Kidney (tissue), 14 donors: Measurements from ENCODE around the gene FSTL5. TPM values are rescaled to one million over a fixed set of nuclear protein-coding genes. Genes with fewer than 3 reads are reported as not detected.

Experiments used
- DNase-seq, 5 donors: peaks; one replicate each; pipeline ENCODE4 v3.0.0-alpha.2; 2013 to 2020
- FAIRE-seq: peaks from 2 replicates; lab custom pipeline; 2012; peaks lifted over from hg19 to GRCh38; lab: Jason Lieb, UNC
- H3K27ac ChIP-seq, 2 donors: one replicate each; pipeline ENCODE4 v1.7.0; 2013; ENCODE audit warnings: low read depth in 2 of 2, low read length in 2 of 2, inconsistent platforms in 1 of 2
- H3K27me3 ChIP-seq: one replicate; pipeline ENCODE4 v1.7.1; 2013; ENCODE audit warnings: low read length, inconsistent platforms; ENCODE audit not compliant: control insufficient read depth, insufficient read depth
- H3K36me3 ChIP-seq, 3 donors: one replicate each; pipeline versions ENCODE4 v1.7.0 to v1.7.1; 2013; ENCODE audit warnings: low read length in 3 of 3, control low read depth in 1 of 3, inconsistent platforms in 1 of 3; ENCODE audit not compliant: insufficient read depth in 3 of 3, control insufficient read depth in 2 of 3
- H3K4me1 ChIP-seq, 3 donors: one replicate each; pipeline versions ENCODE4 v1.7.0 to v1.7.1; 2013; ENCODE audit warnings: low read length in 3 of 3, inconsistent platforms in 1 of 3, low read depth in 1 of 3; ENCODE audit not compliant: control insufficient read depth in 2 of 3, insufficient read depth in 2 of 3
- H3K4me3 ChIP-seq, 3 donors: one replicate each; pipeline versions ENCODE4 v1.7.0 to v1.8.1; 2013; ENCODE audit warnings: low read length in 3 of 3, control low read depth in 1 of 3, inconsistent platforms in 1 of 3
- H3K9ac ChIP-seq, 3 donors: one replicate each; pipeline versions ENCODE4 v1.7.0 to v1.7.1; 2013; ENCODE audit warnings: low read length in 3 of 3, control low read depth in 1 of 3, inconsistent platforms in 1 of 3
- H3K9me3 ChIP-seq, 3 donors: one replicate each; pipeline versions ENCODE4 v1.7.0 to v1.7.1; 2013; ENCODE audit warnings: low read length in 3 of 3, control low read depth in 1 of 3, inconsistent platforms in 1 of 3; ENCODE audit not compliant: control insufficient read depth in 2 of 3, insufficient read depth in 1 of 3
- intact Hi-C: fragments of 100-400 bp; cut with DNase I; formaldehyde crosslinking; loops from one replicate; pipeline ENCODE4 v1.11.1; 2022
- polyA plus RNA-seq: library from polyadenylated mRNA; stranded (reverse); fragments of 350-450 nt; fragmentation: Illumina TruSeq; extraction: RNeasy Lipid Tissue Mini Kit (QIAGEN cat#74804); gene quantifications from one replicate; pipeline ENCODE4 v1.2.3, GENCODE V29; 2014; ENCODE audit warnings: low read depth, low replicate concordance; ENCODE audit not compliant: insufficient read depth
- total RNA-seq: library from RNA; stranded (reverse); fragmentation: NEBNext Ultra II Directional; extraction: Animal tissue kit (Norgen Biotek cat#: 25700); gene quantifications from one replicate; pipeline ENCODE4 v1.2.1, GENCODE V29; 2021
- TF ChIP-seq, protein P1 (sequence below): IDR thresholded peaks from 3 replicates; pipeline ENCODE4 v1.5.1; 2012; ENCODE audit warnings: mild to moderate bottlenecking, moderate library complexity, borderline replicate concordance; ENCODE audit not compliant: insufficient read depth; ENCODE audit errors: extremely low read depth
- donor health status: control.
- donor health status: control.
- donor health status: control.
- donor health status: control.
- donor health status: control.
- donor health status: DM: yes; HTN: yes; CAD: no.
- donor health status: Normal renal cell carcinoma (clear cell type).

FSTL5 gene
- total and polyA plus RNA-seq, 2 donors from 2014 or later = 0.09 TPM; not detected in 1

DNA sequence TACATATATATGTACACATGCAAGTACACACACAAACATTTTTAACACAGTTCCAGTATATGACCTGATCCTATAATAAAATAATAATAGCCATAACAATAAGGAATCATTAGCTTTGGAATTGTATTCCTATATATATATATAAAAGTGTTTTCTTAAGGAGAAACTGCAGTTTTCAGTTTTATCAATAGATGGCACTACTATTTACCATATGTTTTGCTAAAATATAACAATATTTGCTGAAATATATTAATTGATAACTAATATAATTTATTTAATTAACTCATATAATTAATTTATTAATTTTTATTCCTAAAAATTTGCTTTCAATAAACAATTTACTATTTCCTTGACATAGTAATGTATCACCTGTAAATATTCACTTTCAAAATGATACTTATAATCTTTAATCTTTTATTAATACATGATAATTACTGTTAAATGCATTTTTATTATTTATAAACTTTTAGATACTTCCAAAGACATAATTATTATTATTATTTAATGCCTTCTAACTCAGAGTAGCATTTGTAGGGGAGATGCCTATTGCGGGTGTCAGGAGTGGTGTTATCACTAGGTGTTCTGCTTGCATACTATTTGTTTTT lies 599.5 kb downstream of the FSTL5 start:
- intact Hi-C loops = no loop called here
- peak in 1 of 5 donors; percentile 3 for DNase-seq
- Histone ChIP-seq H3K4me1 (no peaks in the 10 kb centered on the region), H3K27me3 (no peaks in the 10 kb centered on the region), H3K27ac (no peak overlapping the region), H3K4me3 (no peak overlapping the region), H3K9me3 (no peaks in the 10 kb centered on the region), H3K36me3 (no peaks in the 10 kb centered on the region), H3K9ac (no peak overlapping the region)
- TF ChIP-seq, protein P1, sequence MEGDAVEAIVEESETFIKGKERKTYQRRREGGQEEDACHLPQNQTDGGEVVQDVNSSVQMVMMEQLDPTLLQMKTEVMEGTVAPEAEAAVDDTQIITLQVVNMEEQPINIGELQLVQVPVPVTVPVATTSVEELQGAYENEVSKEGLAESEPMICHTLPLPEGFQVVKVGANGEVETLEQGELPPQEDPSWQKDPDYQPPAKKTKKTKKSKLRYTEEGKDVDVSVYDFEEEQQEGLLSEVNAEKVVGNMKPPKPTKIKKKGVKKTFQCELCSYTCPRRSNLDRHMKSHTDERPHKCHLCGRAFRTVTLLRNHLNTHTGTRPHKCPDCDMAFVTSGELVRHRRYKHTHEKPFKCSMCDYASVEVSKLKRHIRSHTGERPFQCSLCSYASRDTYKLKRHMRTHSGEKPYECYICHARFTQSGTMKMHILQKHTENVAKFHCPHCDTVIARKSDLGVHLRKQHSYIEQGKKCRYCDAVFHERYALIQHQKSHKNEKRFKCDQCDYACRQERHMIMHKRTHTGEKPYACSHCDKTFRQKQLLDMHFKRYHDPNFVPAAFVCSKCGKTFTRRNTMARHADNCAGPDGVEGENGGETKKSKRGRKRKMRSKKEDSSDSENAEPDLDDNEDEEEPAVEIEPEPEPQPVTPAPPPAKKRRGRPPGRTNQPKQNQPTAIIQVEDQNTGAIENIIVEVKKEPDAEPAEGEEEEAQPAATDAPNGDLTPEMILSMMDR = no peak
- peak; percentile 87 for FAIRE-seq

DNA sequence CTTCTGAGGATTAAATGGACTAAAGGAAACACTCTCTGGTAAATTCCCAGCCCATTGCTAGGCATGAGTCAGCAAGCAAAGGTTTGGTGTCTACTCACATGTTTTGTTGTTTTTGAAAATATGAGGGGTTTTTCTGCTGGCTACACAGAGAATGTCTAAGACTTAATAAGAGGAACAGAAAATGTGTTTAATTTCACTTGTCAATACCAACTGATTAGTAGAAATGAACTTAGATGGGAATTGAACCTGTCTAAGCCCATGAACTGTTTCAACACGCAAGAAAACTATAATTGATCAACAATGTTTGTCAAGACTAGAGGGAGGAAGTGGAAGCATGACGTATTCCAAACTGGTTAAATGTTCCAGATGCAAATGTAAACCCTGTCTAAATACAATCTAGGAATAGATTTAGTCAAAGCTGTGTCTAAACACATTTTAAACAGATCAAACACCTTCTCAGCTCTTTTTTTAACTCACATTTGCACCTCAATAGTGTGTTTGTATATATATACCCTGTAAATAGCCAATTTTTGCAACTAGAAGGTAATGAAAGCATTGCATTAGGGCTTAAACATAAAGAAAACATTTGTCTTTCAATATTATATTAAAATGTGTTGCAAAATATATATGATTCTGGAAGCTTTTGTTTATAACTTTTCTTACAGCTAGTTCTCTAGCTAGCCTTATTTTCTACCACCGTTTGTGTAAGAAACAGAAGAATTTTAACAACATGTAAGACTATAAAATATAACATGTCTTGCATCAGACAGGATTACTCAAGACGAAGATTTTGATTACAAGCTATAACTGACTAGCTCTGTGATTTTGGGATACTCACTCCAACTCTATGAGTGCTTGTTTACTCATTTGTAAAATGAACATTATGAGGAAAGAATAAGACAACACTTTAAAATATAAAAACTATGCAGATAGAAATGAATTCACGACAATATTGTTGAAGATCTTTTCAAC lies 607.8 kb downstream of the FSTL5 start:
- Histone ChIP-seq H3K36me3 (no peaks in the 10 kb centered on the region), H3K9me3 (no peaks in the 10 kb centered on the region), H3K9ac (no peak overlapping the region), H3K4me1 (no peaks in the 10 kb centered on the region), H3K27ac (no peak overlapping the region), H3K4me3 (no peak overlapping the region), H3K27me3 (no peaks in the 10 kb centered on the region)
- FAIRE-seq = no peak
- intact Hi-C loops = no loop called here
- TF ChIP-seq, protein P1 = no peak
- DNase-seq = no peak

DNA sequence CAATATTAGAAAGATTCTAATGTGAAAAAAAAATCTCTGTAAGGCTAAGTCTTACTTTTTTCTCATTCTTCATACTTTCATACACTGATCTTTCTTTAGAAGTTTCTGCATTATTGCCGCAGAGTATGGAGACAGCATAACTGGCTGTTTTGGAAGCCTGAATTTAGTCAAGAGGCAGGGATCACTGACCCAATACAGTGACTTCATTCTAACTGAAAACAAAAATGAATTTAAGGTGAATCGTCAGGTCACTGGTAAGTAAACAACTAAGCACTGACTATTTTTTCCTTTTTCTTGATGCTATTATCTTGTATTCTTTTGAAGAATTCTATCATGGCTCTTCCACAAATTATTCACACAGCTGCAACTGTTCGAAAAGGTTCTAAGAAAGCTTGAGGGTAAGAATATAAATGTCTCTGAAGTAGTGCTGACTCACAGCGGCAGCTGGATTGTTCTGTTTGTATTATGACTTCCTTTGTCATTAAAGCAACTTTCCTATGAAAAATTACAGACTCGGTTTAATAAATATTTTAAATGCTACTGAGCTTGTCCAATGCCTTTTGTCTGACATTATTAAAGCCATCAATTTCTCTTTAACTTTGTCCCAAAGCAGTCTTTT lies 609.3 kb downstream of the FSTL5 start:
- no peak for FAIRE-seq
- Histone ChIP-seq H3K9me3 (no peaks in the 10 kb centered on the region), H3K4me1 (no peaks in the 10 kb centered on the region), H3K36me3 (no peaks in the 10 kb centered on the region), H3K27ac (no peak overlapping the region), H3K27me3 (no peaks in the 10 kb centered on the region), H3K4me3 (no peak overlapping the region), H3K9ac (no peak overlapping the region)
- TF ChIP-seq, protein P1 = no peak
- peak in 2 of 5 donors; percentile 14 to 53 for DNase-seq
- intact Hi-C loops = no loop called here
